ENCODE data around the gene CHST6. TPM values are rescaled to one million over a fixed set of nuclear protein-coding genes. Genes with fewer than 3 reads are reported as not detected.
A peak's percentile ranks its signal among the peaks of the same experiment; 100 is the strongest.
"Not testable (repeated sequence)": the region's sequence is repeated elsewhere in the genome, so short reads cannot be mapped to it uniquely, and the experiment has no call there.

Gene CHST6
- total RNA-seq (1 to 10 TPM; 4.5 to 8.5 TPM), polyA plus RNA-seq (1 to 10 TPM; 2.2 to 4.2 TPM)
- long read RNA-seq, donor 1, result 0 reads
- long read RNA-seq, donor 2, result 0 reads
- long read RNA-seq, donor 3, result 0 reads
- long read RNA-seq, donor 4, result 0 reads
- long read RNA-seq, donor 5, result 0 reads

DNA sequence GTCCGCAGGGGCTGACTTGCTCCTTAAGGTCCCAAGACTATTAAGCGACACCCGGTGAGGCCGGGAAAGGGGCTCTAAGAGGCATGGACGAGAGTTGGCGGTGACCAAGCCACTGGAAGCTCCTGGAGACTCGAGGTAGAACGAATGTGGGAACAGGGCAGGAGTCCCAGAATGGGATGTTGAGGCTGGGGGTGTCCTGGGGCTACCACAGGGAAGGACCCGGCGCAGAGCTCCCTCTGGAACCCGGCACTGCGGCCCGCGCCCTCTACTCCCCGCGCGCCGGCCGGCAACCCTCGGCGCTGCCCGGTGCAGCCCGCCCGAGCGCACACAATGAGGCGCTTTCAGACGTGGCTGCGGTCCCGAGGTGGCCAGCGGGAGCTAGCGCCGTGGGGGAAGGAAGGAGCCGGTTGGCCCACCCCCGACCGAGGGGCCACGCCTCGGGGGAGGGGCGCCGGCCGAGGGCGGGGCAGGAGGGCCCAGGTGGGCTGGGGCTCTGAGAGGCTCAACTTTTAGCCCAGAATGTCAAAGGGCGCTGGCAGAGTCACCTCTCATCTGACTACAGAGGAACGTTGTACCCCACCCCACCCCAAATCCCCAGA lies at the start of gene CHST6:
TSS of gene CHST6 (minus strand) at position 366 of the 599 bp plus-strand sequence. CDS start 15,613 bp downstream, outside the sequence.
- H3K4me1 ChIP-seq (ENCODE audit: control insufficient read depth in 5 of 5, insufficient read depth in 5 of 5, low read length in 5 of 5), result peaks cover 0 to 17% (median 7%) of the 10 kb centered on the region in 5 donors
- TF ChIP-seq, protein P1, sequence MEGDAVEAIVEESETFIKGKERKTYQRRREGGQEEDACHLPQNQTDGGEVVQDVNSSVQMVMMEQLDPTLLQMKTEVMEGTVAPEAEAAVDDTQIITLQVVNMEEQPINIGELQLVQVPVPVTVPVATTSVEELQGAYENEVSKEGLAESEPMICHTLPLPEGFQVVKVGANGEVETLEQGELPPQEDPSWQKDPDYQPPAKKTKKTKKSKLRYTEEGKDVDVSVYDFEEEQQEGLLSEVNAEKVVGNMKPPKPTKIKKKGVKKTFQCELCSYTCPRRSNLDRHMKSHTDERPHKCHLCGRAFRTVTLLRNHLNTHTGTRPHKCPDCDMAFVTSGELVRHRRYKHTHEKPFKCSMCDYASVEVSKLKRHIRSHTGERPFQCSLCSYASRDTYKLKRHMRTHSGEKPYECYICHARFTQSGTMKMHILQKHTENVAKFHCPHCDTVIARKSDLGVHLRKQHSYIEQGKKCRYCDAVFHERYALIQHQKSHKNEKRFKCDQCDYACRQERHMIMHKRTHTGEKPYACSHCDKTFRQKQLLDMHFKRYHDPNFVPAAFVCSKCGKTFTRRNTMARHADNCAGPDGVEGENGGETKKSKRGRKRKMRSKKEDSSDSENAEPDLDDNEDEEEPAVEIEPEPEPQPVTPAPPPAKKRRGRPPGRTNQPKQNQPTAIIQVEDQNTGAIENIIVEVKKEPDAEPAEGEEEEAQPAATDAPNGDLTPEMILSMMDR (IDR thresholded peaks at IDR 0.05; ENCODE audit: control extremely low read depth, extremely low read depth), result no peak
- peaks cover 0 to 6% (median 4%) of the 10 kb centered on the region in 3 donors for H3K27me3 ChIP-seq (ENCODE audit: control insufficient read depth in 3 of 3, insufficient read depth in 3 of 3, low read length in 2 of 3)
- peaks cover 0 to 2% (median 0%) of the 10 kb centered on the region in 4 donors for H3K9me3 ChIP-seq (ENCODE audit: control insufficient read depth in 4 of 4, insufficient read depth in 3 of 4, low read length in 3 of 4)
- peak; percentile 34 to 56 (median 54) for DNase-seq
- no peak within 1 kb of the TSS for H3K4me3 ChIP-seq
- 2 to 3% methylated on average over 38 to 43 of the region's 43 CpGs for WGBS, 2 donors
- ATAC-seq (ENCODE audit: insufficient read depth, low FRiP score), result no peak
- no peaks in the 10 kb centered on the region for H3K36me3 ChIP-seq (ENCODE audit: control insufficient read depth in 4 of 4, insufficient read depth in 4 of 4, low read length in 4 of 4)
- H3K9ac ChIP-seq (ENCODE audit: insufficient read depth in 1 of 2, low read length in 2 of 2), result peak within 1 kb of the TSS in 1 of 2 donors; percentile 12
- H3K27ac ChIP-seq (ENCODE audit: low read depth in 1 of 2, low read length in 1 of 2), result no peak within 1 kb of the TSS

DNA sequence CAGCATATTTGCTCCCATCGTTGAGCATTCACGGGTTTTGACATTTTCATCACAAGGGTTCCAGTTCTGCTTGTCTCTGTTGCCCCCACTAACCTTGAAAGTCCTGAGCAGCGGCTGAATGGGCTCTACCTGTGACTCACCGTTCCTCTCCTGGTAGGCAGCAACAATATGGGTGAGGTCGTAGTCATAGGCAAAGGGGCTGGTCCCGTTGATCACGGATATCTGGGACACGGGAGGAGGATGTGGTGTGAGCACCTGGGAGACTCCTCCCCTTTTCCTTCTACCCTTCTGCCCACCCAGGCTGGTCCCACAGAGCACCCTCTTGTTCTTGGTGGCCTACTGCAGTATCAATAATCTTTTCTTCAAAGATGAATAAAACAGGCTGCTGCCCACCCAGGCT lies 47.2 kb upstream of the CHST6 start:
- not testable (repeated sequence) for H3K36me3 ChIP-seq (ENCODE audit: control insufficient read depth in 4 of 4, insufficient read depth in 4 of 4, low read length in 4 of 4); ATAC-seq (ENCODE audit: insufficient read depth, low FRiP score); DNase-seq; H3K27ac ChIP-seq (ENCODE audit: low read depth in 1 of 2, low read length in 1 of 2); H3K4me1 ChIP-seq (ENCODE audit: control insufficient read depth in 5 of 5, insufficient read depth in 5 of 5, low read length in 5 of 5); H3K9me3 ChIP-seq (ENCODE audit: control insufficient read depth in 4 of 4, insufficient read depth in 3 of 4, low read length in 3 of 4); H3K27me3 ChIP-seq (ENCODE audit: control insufficient read depth in 3 of 3, insufficient read depth in 3 of 3, low read length in 2 of 3); H3K4me3 ChIP-seq; H3K9ac ChIP-seq (ENCODE audit: insufficient read depth in 1 of 2, low read length in 2 of 2)
- 92 to 93% methylated on average over 8 of the region's 8 CpGs for WGBS, 2 donors

DNA sequence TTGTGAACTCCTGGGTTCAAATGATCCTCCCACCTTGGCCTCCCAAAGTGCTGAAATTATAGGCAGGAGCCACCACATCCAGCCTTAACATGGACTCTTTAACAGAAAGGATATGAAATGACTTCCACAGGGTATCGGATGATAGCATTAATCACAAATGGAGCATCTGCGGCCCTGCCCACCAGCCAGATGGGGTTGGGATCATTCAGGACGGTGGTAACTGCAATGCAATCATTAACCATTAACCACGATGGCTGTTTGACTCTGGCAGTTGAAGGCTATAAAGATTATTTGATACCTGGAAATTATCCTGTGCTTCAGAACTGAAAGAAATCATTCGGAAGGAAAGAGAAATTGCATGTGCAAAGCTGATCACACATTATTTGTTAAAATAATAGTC lies 46.0 kb upstream of the CHST6 start:
- Histone ChIP-seq H3K9ac (ENCODE audit: insufficient read depth in 1 of 2, low read length in 2 of 2) (no peak overlapping the region), H3K9me3 (ENCODE audit: control insufficient read depth in 4 of 4, insufficient read depth in 3 of 4, low read length in 3 of 4) (no peaks in the 10 kb centered on the region), H3K36me3 (ENCODE audit: control insufficient read depth in 4 of 4, insufficient read depth in 4 of 4, low read length in 4 of 4) (peaks cover 0 to 5% (median under 1%) of the 10 kb centered on the region in 4 donors), H3K27me3 (ENCODE audit: control insufficient read depth in 3 of 3, insufficient read depth in 3 of 3, low read length in 2 of 3) (no peaks in the 10 kb centered on the region), H3K4me3 (no peak overlapping the region), H3K4me1 (ENCODE audit: control insufficient read depth in 5 of 5, insufficient read depth in 5 of 5, low read length in 5 of 5) (no peaks in the 10 kb centered on the region), H3K27ac (ENCODE audit: low read depth in 1 of 2, low read length in 1 of 2) (no peak overlapping the region)
- no peak for ATAC-seq (ENCODE audit: insufficient read depth, low FRiP score)
- DNase-seq, result no peak
- 90 to 95% methylated on average over 5 of the region's 5 CpGs for WGBS, 2 donors
- TF ChIP-seq, protein P1 (IDR thresholded peaks at IDR 0.05; ENCODE audit: control extremely low read depth, extremely low read depth), result no peak

DNA sequence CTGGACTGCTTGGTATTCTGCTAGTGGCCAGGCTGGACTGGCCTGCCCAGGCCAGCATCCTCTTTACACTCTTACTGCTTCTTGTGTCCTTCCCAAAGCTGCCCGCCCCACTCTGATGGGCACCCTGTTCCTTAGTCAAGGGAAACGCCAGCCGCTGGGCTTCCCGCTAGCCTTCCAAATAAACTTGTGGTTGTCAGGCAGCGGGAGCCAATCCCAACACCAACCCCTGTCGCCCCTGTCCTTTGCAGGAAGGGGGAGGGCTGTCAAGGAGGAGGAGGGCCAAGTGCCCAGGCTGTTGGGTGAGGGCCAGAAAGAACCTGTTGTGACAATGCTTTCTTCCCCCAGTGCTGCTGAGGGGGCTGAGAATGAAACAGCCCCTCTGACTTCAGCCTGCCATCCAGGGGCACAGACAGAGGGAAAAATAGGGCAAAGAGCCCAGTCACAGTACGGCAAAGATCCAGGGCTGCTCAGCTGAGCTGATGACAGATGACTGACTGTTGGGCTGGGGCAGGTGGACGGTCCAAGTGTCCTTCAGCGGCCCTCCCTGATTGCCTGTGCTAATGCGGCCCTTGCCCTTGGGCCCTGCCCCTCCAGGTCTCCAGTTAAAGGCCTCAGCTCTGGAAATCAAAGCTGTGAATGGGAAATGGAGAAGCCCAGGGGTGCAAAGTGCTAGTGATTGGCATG lies 43.8 kb upstream of the CHST6 start:
- not testable (repeated sequence) for H3K36me3 ChIP-seq (ENCODE audit: control insufficient read depth in 4 of 4, insufficient read depth in 4 of 4, low read length in 4 of 4); H3K9ac ChIP-seq (ENCODE audit: insufficient read depth in 1 of 2, low read length in 2 of 2); H3K4me3 ChIP-seq; H3K9me3 ChIP-seq (ENCODE audit: control insufficient read depth in 4 of 4, insufficient read depth in 3 of 4, low read length in 3 of 4); H3K4me1 ChIP-seq (ENCODE audit: control insufficient read depth in 5 of 5, insufficient read depth in 5 of 5, low read length in 5 of 5); DNase-seq; H3K27me3 ChIP-seq (ENCODE audit: control insufficient read depth in 3 of 3, insufficient read depth in 3 of 3, low read length in 2 of 3); ATAC-seq (ENCODE audit: insufficient read depth, low FRiP score)
- peak overlapping the region in 1 of 2 donors; percentile 51 for H3K27ac ChIP-seq (ENCODE audit: low read depth in 1 of 2, low read length in 1 of 2)
- 84 to 87% methylated on average over 7 to 8 of the region's 10 CpGs for WGBS, 2 donors

Data from lung (tissue), 16 donors.